GM21367 (cell line): ENCODE data around the gene ZCCHC8.
"Not testable (repeated sequence)": the region's sequence is repeated elsewhere in the genome, so short reads cannot be mapped to it uniquely, and the experiment has no call there.

Experiments
- ATAC-seq: cut with Tn5 transposase; IDR thresholded peaks from one replicate; pipeline ENCODE4 v1.9.1; 2021; ENCODE audit not compliant: unreplicated experiment

The ZCCHC8 gene

GRCh38 chr12:122437656-122438121 is 63.0 kb downstream of the ZCCHC8 start:
- ATAC-seq, result no peak

DNA sequence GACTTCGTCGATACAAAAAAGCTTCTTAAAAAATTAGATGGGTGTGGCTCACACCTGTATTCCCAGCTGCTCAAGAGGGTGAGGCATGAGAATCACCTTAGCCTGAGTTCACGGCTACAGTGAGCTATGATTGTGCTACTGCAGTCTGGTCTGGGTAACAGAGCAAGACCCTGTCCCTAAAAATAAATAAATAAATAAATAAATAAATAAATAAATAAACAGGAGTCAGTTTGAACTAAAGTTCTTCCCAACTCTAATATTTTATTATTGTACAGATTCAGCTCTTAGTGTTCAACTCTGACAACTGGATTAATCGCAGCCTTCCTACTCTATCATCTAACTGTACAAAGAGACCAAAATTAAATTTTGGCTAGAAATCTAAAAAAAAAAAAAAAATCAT is 65.5 kb downstream of the ZCCHC8 start:
- no peak for ATAC-seq

GRCh38 chr12:122429043-122429442 is 71.7 kb downstream of the ZCCHC8 start:
- not testable (repeated sequence) for ATAC-seq

DNA sequence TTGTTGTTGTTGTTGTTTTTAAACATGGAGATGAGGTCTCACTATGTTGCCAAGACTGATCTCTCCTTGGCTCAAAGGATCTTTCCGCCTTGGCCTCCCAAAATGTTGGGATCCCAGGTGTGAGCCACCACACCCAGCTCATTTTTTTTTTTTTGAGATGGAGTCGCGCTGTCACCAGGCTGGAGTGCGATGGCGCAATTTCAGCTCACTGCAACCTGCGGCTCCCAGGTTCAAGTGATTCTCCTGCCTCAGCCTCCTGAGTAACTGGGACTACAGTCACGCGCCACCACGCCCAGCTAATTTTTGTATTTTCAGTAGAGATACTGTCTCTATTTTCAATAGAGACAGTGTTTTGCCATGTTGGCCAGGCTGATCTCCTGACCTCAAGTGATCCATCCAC is 73.3 kb downstream of the ZCCHC8 start:
- ATAC-seq, result no peak

DNA sequence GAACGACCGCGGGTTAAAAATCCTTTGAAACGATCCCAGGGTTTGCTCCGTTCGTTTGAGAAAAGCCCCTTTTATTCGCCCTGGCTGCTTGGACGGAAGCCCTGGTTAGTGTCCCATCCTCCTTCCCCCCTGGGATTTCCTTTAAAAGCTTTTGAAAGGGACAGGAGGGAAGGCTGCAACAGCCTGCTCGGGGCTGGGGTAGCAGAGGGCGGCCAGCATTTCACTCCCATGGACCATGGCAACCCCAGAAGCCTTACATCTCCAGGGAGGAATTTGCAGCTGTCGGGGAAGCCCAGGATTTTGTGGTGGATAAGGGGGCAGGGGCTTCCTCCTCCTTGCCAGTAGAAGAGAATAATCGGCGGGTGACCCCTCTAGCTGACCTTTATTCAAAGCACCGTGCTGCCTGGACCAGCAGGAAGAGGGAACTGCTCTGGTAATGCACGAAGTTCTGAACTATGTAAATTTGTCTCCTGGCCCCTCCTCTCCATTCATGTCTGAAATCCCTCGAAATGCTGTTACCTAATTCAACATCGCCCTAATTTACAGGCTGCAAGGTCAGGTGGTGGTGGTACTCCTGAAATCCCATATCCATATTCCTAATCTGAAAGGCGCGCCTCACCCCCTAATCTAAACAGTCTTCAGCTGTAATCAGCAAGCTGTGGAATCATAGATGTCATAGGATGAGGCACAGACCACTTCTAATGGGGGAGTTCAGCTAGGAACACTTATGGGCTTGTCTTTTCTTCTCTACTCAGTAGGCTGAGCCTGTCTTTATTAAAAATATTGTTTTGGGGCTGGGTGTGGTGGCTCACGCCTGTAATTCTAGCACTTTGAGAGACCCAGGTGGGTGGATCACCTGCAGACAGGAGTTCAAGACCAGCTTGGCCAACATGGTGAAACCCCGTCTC is 77.2 kb downstream of the ZCCHC8 start:
- ATAC-seq, result no peak

DNA sequence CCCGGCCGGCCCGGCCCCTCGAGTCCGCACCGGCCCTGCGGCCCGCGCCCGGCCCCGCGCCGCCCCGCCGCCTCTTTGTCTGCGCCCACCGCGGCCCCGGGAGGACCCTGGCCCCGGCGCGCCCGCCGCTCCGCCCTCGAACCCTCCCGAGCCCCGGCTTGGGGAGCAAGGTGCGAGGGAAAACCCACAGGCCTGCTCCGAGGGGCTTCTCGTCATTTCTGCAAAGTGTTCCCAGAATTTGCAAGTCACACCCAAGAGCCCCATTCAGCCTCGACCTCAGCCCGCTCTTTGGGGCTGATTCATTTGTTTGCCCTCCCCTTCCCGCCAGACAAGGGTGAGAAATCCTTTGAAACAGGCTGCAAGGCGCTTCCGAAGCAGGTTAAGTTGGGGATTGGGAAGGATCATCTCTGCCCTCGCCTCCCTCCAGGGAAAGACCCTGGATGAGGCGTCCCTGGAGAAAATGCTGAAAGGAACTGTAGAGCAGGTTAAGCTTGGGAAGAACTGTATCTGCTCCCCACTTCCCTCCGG is 77.9 kb downstream of the ZCCHC8 start:
- ATAC-seq, result no peak

DNA sequence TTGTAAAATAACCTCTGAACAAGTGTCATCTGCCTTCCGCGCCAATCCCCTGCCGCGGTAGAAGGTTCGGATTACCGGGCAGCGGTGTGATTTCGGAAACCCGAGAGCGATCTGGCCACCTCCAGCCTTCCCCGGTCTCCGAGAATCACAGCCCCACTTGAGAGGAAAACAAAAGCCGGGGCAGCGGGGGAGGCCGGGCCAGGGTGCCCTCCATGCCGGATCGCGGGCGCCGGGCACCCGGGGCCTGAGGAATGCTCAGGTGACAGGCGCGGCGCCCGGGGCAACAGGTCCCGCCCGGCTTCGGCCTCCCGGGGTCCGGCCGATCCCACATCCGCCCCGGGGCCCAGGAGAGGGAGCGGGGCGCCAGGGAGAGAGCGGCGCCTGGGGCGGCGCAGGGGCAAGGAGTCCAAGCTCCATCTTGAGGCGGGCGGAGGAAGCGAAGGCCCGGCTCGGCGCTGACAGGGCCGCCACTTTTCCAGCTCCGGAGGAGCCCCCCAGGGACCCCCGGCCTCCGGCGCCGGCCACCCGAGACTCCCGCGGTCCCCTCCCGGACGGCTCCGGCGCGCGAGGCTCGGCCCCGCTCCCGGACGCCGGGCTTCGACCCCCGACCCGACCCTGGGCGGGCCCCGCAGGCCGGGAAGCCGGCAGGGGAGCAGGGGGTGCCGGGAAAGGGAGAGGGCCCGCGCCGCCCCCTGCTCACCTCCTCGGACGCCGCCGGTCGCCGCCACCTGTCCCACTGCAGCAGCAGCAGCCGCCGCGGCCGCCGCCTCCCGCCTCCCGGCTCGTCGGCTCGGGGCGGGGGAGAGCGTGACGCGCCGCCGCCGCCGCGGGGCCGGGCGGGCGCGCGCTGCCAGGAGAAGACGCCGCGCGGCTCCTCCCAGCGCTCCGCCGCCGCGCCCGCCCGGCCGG is 78.7 kb downstream of the ZCCHC8 start, which contains the start of gene CLIP1:
Gene CLIP1 (minus strand): TSS at position 849 of the 909 bp plus-strand sequence. CDS start 42,217 bp downstream, outside the sequence.
- peak; percentile 38 for ATAC-seq
